SU-DHL-6 (cell line): ENCODE results near the gene CLASP1.

Experiments
- EZH2phosphoT487 ChIP-seq: fragments of 200-600 bp; sonication (generic), shearing (Covaris generic); conservative IDR thresholded peaks from 2 replicates; pipeline ENCODE4 v1.6.1; 2018; ENCODE audit warnings: mild to moderate bottlenecking, antibody characterized with exemption, low read length, moderate library complexity, mixed read lengths
- TF ChIP-seq, protein P1 (sequence below): fragments of 200-600 bp; sonication (generic); IDR thresholded peaks from one replicate; pipeline ENCODE4 v1.5.1; 2017; ENCODE audit warnings: antibody characterized with exemption, mild to moderate bottlenecking, low read length, moderate library complexity; ENCODE audit not compliant: insufficient read depth, poor library complexity, severe bottlenecking

GRCh38 chr2:121510857-121511256 is 138.4 kb downstream of the CLASP1 start:
- TF ChIP-seq, protein P1, sequence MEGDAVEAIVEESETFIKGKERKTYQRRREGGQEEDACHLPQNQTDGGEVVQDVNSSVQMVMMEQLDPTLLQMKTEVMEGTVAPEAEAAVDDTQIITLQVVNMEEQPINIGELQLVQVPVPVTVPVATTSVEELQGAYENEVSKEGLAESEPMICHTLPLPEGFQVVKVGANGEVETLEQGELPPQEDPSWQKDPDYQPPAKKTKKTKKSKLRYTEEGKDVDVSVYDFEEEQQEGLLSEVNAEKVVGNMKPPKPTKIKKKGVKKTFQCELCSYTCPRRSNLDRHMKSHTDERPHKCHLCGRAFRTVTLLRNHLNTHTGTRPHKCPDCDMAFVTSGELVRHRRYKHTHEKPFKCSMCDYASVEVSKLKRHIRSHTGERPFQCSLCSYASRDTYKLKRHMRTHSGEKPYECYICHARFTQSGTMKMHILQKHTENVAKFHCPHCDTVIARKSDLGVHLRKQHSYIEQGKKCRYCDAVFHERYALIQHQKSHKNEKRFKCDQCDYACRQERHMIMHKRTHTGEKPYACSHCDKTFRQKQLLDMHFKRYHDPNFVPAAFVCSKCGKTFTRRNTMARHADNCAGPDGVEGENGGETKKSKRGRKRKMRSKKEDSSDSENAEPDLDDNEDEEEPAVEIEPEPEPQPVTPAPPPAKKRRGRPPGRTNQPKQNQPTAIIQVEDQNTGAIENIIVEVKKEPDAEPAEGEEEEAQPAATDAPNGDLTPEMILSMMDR, result no peak
- TF ChIP-seq EZH2phosphoT487, result no peak
